Panc1 (cell line): ENCODE measurements around the gene GPR15. TPM values are rescaled to one million over a fixed set of nuclear protein-coding genes. Genes with fewer than 3 reads are reported as not detected.

Source experiments
- ATAC-seq: fragments of 200-7000 bp; cut with Tn5 transposase; 2 replicates; pipeline ENCODE4 v1.9.1; 2020; ENCODE audit warnings: mild to moderate bottlenecking, moderate library complexity
- BruUV-seq: library from RNA; stranded (reverse); fragments of 400-500 nt; replicated peaks from 2 replicates; lab custom pipeline; 2021; lab: Mats Ljungman, UMichigan
- CTCF ChIA-PET: fragments of 300-600 bp; sonication (Branson Sonifier 250); formaldehyde crosslinking; loops from one replicate; lab custom pipeline; 2022; ENCODE audit warnings: antibody characterized with exemption; lab: Charles Lee
- POLR2A ChIA-PET: fragments of 300-600 bp; sonication (Branson Sonifier 250); formaldehyde crosslinking; loops from one replicate; lab custom pipeline; 2022; ENCODE audit warnings: antibody characterized with exemption; lab: Charles Lee
- DNase-seq: peaks from one replicate; pipeline ENCODE4 v3.0.0-alpha.2; 2010; ENCODE audit warnings: low read depth, low spot score
- H3K27ac ChIP-seq: 2 replicates; pipeline ENCODE4 v1.5.1; 2011; ENCODE audit warnings: mild to moderate bottlenecking, low read length, inconsistent platforms
- H3K27me3 ChIP-seq: fragments of 200-500 bp; sonication (Bioruptor generic); 2 replicates; pipeline ENCODE4 v1.6.0; 2014; ENCODE audit warnings: low read length, inconsistent platforms; ENCODE audit not compliant: control insufficient read depth, insufficient read depth
- H3K36me3 ChIP-seq: fragments of 200-500 bp; sonication (Bioruptor generic); 2 replicates; pipeline ENCODE4 v1.5.1; 2014; ENCODE audit warnings: inconsistent platforms, mild to moderate bottlenecking, low read length, moderate library complexity; ENCODE audit not compliant: control insufficient read depth, insufficient read depth
- H3K4me1 ChIP-seq: 2 replicates; pipeline ENCODE4 v1.5.1; 2011; ENCODE audit warnings: inconsistent platforms, mild to moderate bottlenecking, low read length, moderate library complexity; ENCODE audit not compliant: control insufficient read depth, insufficient read depth
- H3K4me3 ChIP-seq, 2 experiments: 2 replicates each; pipeline ENCODE4 v1.5.1; 2011 to 2012; ENCODE audit warnings: low read depth in 2 of 2, low read length in 2 of 2, mild to moderate bottlenecking in 2 of 2, inconsistent platforms in 1 of 2, moderate library complexity in 1 of 2
- H3K9me3 ChIP-seq: fragments of 200-500 bp; sonication (Bioruptor generic); 2 replicates; pipeline ENCODE4 v1.5.1; 2014; ENCODE audit warnings: low read depth, mild to moderate bottlenecking, inconsistent platforms, low read length, moderate library complexity; ENCODE audit not compliant: control insufficient read depth, insufficient read depth
- CTCF ChIP-seq: fragments of 450-650 bp; IDR thresholded peaks from 2 replicates; pipeline ENCODE4 v1.5.1; 2017; ENCODE audit warnings: mild to moderate bottlenecking
- REST ChIP-seq, 2 experiments: IDR thresholded peaks; 2 replicates each; pipeline ENCODE4 v1.6.1; 2011 to 2012; ENCODE audit warnings: low read depth in 2 of 2, control low read depth in 1 of 2, low read length in 1 of 2, mild to moderate bottlenecking in 1 of 2, moderate library complexity in 1 of 2; ENCODE audit not compliant: insufficient read depth in 1 of 2
- SIN3A ChIP-seq: IDR thresholded peaks from 2 replicates; pipeline ENCODE4 v1.6.1; 2012; ENCODE audit warnings: low read depth, mild to moderate bottlenecking, low read length, moderate library complexity, borderline replicate concordance; ENCODE audit not compliant: insufficient read depth
- TCF7L2 ChIP-seq: IDR thresholded peaks from 2 replicates; pipeline ENCODE4 v1.6.1; 2011; ENCODE audit warnings: mild to moderate bottlenecking, low read depth, low read length, inconsistent platforms
- in situ Hi-C: cut with HindIII; loops from 2 replicates; pipeline ENCODE4 v1.10.0; 2016; ENCODE audit warnings: low sequenced_read_pairs, low pct_unique_long_range_greater_than_20kb
- intact Hi-C: fragments of 100-400 bp; cut with micrococcal nuclease; formaldehyde crosslinking; loops from one replicate; pipeline ENCODE4 v1.10.0; 2022; ENCODE audit not compliant: unreplicated experiment
- total RNA-seq: library from RNA; stranded (reverse); gene quantifications from one replicate; pipeline ENCODE4 v1.2.1, GENCODE V29; 2021; ENCODE audit not compliant: unreplicated experiment

GPR15 gene
- total RNA-seq, 1 experiment from 2014 or later = not detected

GRCh38 chr3:98568402-98568801 is 36.6 kb downstream of the GPR15 start:
- in situ Hi-C loops = no loop called here
- DNase-seq (no peak), ATAC-seq (no peak)
- Histone ChIP-seq H3K27me3 (peaks cover 6% of the 10 kb centered on the region; the same call in 1 of the 2 replicates), H3K4me1 (no peaks in the 10 kb centered on the region), H3K36me3 (no peaks in the 10 kb centered on the region), H3K27ac (no peak overlapping the region), H3K9me3 (no peaks in the 10 kb centered on the region), H3K4me3 (no peak overlapping the region)
- no TSS peak for BruUV-seq
- intact Hi-C loops = no loop called here
- POLR2A ChIA-PET = no interaction called here
- TF ChIP-seq CTCF (no peak), REST (IDR thresholded peaks at IDR 0.05; ENCODE audit: insufficient read depth in 1 of 2, low read depth in 2 of 2, low read length in 1 of 2) (no peak), TCF7L2 (no peak), SIN3A (no peak)
- CTCF ChIA-PET = no interaction called here

GRCh38 chr3:98573181-98573728 is 41.5 kb downstream of the GPR15 start:
- CTCF ChIA-PET = no interaction called here
- POLR2A ChIA-PET = no interaction called here
- Histone ChIP-seq H3K4me3 (no peak overlapping the region), H3K27me3 (peaks cover 3% of the 10 kb centered on the region; the same call in 1 of the 2 replicates), H3K9me3 (no peaks in the 10 kb centered on the region), H3K36me3 (no peaks in the 10 kb centered on the region), H3K4me1 (no peaks in the 10 kb centered on the region), H3K27ac (no peak overlapping the region)
- in situ Hi-C loops = no loop called here
- intact Hi-C loops = loop anchor here (10.0 kb wide), 1 partner anchor 248 kb away; no protein-coding TSS in a partner anchor
- BruUV-seq = no TSS peak
- TF ChIP-seq TCF7L2 (no peak), CTCF (peak; percentile 46; the same call in 1 of the 2 replicates)
- DNase-seq = no peak
- ATAC-seq = no peak
